HG03135 (cell line): Measurements from ENCODE around the gene SHC1.

Experiments
- ATAC-seq: cut with Tn5 transposase; IDR thresholded peaks from one replicate; pipeline ENCODE4 v1.9.1; 2021; ENCODE audit warnings: mild to moderate bottlenecking, moderate library complexity; ENCODE audit not compliant: unreplicated experiment

SHC1 gene, protein sequence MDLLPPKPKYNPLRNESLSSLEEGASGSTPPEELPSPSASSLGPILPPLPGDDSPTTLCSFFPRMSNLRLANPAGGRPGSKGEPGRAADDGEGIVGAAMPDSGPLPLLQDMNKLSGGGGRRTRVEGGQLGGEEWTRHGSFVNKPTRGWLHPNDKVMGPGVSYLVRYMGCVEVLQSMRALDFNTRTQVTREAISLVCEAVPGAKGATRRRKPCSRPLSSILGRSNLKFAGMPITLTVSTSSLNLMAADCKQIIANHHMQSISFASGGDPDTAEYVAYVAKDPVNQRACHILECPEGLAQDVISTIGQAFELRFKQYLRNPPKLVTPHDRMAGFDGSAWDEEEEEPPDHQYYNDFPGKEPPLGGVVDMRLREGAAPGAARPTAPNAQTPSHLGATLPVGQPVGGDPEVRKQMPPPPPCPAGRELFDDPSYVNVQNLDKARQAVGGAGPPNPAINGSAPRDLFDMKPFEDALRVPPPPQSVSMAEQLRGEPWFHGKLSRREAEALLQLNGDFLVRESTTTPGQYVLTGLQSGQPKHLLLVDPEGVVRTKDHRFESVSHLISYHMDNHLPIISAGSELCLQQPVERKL

DNA sequence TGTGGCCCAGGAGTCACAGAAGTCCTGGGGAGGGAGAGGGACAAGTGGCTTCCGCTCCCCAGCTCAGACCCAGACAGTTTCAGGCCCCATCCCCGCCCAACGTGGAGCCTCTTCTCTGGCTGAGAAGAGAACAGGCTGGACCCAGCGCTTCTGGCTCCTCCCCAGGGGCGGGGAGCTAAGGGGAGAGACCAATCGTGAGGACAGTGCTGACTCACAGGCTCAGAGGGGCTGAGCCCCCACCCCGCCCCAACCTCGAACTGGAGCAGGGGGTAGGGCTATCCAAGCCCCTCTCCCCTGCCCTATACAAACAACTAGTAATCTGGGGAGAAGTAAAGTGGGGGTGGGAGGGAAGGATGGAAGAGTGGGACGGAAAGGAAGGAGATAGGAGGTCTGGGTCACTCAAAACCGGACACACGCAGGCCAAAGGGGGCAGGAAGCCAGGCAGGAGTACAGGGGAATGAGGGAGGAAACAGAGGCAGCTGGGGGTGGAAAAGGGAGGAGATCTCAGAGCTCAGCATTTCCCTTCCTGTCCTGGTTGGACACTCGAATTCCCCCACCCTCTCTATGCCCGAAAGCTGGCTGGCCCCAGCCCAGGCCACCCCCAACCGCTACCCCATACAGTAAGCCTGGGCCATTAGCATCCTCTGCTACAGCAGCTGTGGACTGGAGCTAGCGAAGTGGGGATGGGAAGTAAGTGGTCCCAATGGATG is at the start of gene SHC1:
TSS of gene SHC1 (minus strand) at position 117 of the 710 bp plus-strand sequence. CDS start 221 bp downstream, outside the sequence.
- no peak for ATAC-seq

DNA sequence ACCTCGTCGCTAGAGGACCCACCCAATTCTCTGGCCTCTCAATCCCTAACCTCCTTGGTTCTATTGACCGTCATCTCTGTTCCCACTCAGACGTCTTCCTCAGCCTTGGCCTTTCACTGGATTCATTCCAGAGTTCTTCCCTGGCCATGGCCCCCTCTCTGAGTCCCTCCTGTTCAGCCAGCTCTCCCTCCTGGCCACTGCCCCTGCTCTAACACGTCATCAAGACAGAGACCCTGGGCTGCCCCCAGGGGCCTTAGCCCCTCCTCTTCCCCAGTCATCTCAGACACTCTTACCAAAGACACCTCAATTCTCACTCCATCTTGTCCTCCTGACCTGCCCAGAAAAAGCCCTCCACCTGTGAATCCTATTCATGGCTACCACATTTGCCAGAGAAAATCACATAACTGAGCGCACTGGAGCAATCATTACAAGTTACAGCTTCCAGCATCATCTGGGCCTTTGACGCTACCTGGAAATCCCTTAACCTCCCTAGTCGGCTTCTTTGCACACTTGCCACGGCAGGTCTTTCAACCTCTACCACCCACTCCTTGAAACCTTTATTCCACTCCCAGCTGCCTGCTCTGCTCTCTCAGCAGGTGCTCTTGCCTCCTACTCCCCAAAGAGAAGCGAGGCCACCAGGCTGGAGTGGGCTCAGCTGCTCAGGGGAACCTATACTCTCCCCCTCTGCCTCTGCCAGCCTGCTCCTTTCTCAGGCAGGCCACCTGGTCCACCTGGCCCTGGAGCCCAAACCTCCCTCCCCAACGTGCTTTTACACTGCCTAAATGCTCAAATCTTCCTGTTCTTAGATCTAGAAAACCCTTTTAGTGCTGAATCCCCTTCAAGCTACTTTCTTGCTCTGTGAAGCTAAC is 49.1 kb upstream of the SHC1 start:
- ATAC-seq = no peak

DNA sequence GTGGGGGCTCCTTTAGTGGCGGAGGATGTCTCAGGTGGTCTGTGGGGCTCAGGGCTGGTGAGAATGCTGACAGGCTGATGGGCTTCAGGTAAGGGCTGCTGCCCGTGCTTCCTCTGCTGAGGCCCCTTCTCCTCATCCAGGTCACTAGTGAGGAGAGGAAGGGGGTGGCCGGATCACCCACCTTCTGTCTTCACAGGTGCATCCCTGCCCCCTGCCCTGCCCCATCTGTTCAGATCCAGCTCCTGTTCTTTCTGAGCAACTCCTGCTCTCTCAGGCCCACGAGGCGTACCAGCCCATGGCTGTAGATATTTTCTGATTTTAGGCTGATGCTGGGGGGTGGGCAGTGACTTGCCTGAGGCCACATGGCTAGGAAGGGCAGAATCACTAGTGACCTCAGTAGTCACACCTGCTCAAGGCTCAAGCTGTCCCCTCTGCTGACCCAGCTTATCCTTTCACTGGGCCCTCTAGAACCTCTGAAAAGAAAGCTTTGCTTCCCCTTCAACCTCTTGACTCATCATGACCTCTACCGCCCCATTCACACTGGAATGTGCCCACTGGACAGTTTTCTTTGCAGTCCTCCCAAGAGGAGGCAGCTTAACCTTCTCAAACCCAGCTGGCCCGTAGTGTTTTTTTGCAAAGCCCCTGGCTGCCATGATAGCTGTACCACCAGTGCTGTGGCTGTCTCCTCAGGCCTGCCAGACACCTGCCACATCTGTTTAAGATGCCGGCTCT is 48.2 kb upstream of the SHC1 start:
- no peak for ATAC-seq

DNA sequence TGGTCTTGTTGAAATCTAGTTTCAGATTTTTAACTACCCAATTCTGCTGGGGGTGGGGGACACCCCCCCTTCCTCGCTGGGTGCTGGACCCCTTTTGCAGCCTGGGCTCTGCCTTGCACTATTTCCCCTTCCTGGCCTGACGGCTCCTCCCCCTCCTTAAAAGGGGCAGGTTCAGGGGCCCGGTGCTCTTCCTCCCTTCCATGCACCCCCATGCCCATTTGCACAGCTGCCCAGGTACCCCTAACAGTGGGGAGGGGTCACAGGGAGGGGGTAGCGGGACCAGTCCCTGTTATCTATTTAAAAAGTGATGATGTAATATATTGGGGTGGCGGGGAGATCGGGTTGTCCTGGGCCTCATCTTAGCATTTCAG is 47.4 kb upstream of the SHC1 start:
- no peak for ATAC-seq

DNA sequence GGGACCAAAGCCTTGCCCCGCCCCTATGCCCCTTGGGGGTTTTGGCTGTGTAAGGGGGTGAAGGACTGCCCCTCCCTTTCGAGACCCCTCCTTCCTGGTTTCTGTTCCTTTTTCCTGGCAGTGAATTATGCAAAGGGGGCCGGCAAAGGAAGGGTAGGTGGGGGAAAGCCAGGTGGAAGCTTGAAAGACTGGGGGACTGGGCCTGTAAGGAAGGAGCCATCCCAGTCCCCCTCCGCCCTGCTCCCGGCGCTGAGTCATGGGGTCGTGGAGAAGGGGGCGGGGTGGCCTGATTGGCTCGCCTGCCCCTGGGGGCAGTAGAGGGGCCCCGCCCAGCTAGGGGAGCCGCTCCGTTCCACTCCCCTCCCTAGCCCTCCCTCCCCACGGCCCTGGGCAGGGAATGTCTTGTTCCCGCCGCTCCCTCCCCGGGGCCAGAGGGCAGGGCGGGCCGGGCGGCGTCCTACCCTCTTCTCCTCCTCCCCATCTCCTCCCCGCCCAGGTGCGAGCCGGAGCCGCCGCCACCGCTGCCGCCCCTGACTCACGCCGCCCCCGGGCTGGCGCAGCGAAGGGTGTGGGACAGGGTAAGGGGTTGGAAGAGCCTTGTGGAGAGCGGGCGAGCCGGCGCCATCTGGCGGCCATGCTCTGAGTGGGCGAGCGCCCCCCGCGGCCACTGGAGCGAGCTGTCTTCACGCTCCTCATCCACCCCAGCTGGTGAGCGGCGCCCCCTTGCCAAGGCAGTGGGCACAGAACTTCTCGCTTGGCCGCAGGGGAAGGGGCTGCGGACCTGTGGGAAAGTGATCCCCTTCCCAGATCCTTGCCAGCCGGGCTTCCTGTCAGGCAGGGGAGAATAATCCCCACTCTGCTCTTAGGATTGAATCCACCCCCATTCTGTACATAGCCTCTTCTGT is 46.7 kb upstream of the SHC1 start:
- peak; percentile 71 for ATAC-seq

DNA sequence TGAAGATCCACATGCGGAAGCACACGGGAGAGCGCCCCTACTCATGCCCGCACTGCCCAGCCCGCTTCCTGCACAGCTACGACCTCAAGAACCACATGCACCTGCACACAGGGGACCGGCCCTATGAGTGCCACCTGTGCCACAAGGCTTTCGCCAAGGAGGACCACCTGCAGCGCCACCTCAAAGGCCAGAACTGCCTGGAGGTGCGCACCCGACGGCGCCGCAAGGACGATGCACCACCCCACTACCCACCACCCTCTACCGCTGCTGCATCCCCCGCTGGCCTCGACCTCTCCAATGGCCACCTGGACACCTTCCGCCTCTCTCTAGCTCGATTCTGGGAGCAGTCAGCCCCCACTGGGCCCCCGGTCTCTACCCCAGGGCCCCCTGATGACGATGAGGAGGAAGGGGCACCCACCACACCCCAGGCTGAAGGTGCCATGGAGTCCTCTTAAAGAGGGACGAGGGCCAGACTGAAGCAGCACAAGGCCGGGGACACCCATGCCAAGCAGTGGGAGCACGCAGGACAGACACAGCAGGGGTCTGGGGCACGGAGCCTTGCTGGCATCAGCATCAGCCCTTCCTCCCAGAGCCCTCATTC is 45.8 kb upstream of the SHC1 start:
- no peak for ATAC-seq

DNA sequence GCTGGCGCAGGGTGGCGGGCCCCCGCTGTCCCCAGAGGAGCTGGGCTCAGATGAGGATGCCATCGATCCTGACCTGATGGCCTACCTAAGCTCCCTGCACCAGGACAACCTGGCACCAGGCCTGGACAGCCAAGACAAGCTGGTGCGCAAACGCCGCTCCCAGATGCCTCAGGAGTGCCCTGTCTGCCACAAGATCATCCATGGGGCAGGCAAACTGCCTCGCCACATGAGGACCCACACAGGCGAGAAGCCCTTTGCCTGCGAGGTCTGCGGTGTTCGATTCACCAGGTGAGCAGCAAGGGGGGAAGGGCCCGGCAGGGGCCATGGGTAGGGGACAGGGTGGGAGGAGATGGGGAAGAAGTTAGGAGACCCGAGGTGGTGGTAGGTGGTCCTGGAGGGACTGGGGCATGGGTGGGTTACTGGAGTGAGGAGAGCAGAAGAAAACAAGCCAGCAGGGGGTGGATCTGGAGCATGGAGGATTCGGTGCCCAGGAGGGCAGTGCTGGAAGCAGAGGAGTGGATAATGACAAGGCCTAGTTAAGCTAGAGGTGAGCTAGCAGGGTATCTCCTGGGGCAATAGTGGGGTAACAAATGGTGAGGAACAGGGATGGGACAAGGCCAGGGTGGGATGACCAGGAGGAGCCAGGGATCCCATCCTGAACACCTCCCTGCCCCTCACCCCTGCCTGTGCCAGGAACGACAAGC is 45.1 kb upstream of the SHC1 start:
- ATAC-seq = no peak

DNA sequence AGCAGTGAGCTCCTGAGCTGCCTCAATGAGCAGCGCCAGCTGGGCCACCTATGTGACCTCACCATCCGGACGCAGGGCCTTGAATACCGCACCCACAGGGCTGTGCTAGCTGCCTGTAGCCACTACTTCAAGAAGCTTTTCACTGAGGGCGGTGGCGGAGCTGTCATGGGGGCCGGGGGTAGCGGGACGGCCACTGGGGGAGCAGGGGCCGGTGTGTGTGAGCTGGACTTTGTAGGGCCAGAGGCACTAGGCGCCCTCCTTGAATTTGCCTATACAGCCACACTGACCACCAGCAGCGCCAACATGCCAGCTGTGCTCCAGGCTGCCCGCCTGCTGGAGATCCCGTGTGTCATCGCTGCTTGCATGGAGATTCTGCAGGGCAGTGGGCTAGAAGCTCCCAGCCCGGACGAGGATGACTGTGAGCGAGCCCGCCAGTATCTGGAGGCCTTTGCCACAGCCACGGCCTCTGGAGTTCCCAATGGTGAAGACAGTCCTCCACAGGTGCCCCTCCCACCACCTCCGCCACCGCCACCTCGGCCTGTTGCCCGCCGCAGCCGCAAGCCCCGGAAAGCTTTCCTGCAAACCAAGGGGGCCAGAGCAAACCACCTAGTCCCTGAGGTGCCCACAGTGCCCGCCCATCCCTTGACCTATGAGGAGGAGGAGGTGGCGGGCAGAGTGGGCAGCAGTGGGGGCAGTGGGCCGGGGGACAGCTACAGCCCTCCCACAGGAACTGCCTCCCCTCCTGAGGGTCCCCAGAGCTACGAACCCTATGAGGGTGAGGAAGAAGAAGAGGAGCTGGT is 44.4 kb upstream of the SHC1 start:
- no peak for ATAC-seq

DNA sequence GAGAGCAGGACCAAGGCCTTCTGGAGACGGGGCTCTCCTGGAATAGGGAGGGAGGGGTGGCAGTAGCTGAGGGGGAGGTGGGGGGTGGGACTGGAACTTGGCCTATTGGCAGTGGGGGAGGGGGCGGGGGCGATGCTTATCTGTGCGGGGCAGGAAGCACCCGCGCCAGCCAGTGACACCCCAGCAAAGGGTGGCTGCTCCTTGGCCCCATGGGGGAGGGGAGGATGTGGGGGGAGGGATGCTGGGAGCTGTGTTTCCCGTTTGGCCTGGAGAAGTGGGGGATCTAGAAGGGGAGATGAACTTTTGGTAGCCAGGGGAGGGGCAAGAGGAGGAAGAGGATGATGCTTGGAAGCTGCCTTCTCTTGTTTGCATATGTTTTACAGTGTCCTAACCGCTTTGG is 43.1 kb upstream of the SHC1 start:
- ATAC-seq = no peak

DNA sequence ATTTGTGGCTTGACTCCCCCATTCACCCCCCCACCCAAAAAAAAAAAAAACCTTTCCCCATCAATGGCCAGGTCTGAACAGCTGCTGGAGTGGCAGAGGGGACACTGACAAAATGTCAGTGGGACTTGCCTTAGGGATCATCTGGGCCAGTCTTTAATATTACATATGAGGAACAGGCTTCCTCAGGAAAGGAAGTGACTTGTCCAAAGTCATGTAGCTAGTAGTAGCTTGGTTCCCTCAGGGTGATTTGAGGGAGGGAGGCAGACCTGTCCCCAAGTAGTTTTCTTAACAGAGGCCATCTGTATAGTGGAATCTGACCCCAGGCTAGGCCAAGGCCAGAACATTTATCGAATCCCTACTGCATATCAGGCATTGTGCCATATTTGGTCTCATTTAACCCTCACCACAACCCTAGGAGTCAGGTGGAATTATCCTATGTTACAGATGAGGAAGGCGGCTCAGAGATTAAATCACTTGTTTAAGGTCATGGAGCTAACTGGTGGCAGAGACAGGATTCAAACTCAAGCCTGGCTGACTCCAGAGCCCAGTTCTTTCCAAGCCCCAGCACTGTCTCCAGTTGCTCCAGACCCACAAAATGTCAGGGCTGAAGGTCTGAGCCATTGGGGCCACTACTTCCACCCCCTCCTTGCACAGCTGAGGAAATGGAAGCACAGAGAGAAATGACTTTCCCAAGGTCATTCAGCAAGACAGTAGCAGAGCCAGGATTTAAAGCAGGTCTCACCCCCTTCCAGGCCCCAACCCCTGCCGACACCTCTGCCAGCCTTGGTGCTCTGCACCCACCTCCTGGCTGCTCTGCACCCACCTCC is 42.4 kb upstream of the SHC1 start:
- ATAC-seq = no peak

DNA sequence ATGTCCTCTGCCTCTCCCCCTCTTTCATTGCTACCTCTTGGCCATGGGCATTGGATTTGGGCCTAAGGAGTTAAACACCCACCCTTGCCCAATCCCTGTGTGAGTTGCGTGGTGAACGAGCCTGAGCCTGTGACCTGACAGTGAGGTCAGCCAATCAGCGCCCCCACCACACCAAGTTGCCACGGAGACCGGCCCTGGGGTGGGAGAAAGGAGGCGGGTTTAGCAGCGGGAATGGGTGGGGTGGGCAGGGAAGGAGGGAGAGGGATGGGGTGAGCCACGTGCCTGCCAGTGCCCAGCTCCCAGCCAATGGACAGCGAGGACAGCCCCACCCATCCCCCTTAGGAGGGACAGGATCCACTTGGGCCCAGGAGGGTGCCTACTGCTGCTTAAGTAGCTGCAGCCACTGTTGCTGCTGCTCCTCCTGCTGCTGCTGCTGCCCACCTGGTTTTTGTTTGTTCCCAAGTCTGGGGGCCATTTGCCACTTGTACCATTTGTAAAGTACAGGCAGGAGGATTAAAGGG is 41.5 kb upstream of the SHC1 start:
- no peak for ATAC-seq

DNA sequence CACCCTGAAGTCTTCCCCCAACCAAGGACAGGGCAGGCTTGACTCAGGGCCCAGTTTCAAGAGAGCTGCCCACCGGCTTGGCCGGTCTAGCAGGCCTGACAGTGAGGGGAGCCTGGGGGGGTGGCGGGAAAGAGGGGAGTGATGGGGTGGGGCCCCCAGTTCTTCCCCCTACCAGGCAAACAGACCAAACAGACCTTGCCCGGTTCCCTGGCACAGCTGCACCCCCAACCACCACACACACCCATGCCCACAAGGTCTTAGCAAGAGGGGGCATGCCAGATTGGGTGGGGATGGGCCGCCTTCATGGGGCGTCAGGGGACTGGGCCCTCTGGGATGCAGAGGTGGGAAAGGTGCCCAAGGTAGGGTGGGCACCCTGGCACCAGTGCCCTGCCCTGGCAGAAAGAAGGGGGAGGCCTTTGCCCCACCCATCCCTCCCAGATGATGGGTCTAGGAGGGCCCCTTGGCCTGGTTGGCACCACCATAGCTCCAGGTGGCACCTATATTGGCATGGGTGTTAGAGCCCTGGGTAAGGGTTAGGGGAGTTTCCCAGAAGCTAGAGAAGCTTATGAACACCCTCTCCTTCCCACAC is 41.0 kb upstream of the SHC1 start:
- no peak for ATAC-seq

DNA sequence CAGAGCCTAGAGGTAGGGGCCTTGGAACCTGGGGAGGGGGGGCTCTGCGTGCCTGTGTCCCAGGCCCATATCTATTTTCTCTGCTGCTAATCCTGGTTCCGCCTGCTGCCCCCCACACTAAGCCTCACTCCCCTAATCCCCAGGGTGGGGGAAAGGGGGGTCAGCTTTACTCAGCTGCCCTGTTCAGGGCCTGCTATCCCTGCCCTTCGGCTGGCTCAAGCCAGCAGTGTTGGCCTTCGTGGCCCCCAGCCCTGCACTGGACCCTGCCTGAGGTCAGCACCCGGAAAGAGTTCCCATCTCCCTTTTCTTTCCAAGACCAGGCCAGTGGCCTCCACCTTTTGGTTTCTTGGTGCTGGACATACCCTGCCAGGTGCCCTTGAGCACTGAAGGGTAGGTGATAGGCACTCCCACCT is 40.5 kb upstream of the SHC1 start:
- no peak for ATAC-seq

DNA sequence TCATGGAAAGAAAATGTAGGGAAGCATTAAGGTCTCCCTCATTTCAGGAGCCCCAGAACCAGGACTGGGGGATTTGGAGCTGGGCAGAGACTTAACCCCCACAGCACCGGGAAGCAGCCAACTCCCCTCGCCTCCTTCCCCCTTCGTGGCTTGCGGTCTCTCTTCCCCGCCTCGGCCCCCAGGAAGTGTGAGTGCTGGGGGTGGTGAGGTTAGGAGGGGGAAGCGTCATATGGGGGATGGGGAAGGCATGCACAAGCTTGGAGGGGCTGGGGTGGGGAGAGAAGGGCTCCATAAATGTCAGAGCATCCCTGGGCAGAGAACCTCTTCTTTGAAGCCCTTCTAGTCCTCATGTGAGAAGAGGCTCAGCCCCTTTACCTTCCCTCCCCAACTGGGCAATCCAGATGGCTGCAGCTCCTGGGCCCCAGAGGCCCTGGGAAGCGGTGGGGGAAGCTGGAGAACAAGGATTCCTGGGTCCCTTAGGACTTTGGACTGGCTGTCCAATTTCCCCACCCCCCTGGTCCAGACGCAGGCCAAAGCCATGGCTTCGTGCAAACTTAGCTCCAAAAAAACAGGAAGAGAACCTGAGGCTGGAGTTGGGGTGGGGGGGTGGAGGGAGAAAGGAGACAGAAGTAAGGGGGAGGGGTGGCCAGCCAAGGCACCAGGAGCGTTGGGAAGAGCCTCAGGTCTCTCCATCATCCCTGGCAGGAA is 39.8 kb upstream of the SHC1 start:
- no peak for ATAC-seq

DNA sequence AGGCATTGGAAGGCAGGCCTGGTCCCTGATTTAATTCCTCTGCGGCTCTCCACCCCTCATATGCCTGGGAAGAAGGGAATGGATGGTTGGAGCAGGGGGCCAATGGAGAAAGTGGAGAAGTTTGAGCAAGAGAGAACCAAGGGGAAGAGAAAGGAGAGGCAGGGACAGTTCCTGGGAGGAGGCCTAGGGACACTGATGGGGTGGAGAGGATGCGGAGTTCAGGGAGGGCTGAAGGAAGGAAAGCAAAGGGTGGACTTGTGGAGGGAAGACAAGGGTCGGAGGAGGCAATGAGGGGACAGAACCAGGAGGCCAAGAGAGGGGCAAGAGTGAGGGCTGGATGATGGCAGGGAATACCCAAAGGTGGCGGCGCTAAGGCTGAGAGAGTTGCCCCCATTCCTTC is 39.2 kb upstream of the SHC1 start:
- ATAC-seq = no peak
